ENCODE data around the gene CFAP92.
"Not testable (repeated sequence)": the region's sequence is repeated elsewhere in the genome, so short reads cannot be mapped to it uniquely, and the experiment has no call there.

The CFAP92 gene

GRCh38 chr3:128873244-128874022, 120.4 kb downstream of the CFAP92 start:
- in situ Hi-C loops (cut with MboI; ENCODE audit: low sequenced_read_pairs), result no loop called here

- in situ Hi-C loops (cut with MboI; ENCODE audit: low sequenced_read_pairs), result no loop called here
These were observed 121.1 kb downstream of the CFAP92 start for GRCh38 chr3:128872744-128873143.

- in situ Hi-C loops (cut with MboI; ENCODE audit: low sequenced_read_pairs), result no loop called here
These were observed 121.6 kb downstream of the CFAP92 start for GRCh38 chr3:128872282-128872681.

- in situ Hi-C loops (cut with MboI; ENCODE audit: low sequenced_read_pairs), result no loop called here
These were observed 123.5 kb downstream of the CFAP92 start for GRCh38 chr3:128870347-128870746.

- in situ Hi-C loops (cut with MboI; ENCODE audit: low sequenced_read_pairs), result no loop called here
These were observed 126.4 kb downstream of the CFAP92 start for GRCh38 chr3:128867200-128868125.

GRCh38 chr3:128864849-128865804, 128.7 kb downstream of the CFAP92 start:
- in situ Hi-C loops (cut with MboI; ENCODE audit: low sequenced_read_pairs), result not testable (repeated sequence)

- in situ Hi-C loops (cut with MboI; ENCODE audit: low sequenced_read_pairs), result no loop called here
These were observed 129.5 kb downstream of the CFAP92 start for GRCh38 chr3:128864351-128864811.

- in situ Hi-C loops (cut with MboI; ENCODE audit: low sequenced_read_pairs), result no loop called here
These were observed 130.3 kb downstream of the CFAP92 start for GRCh38 chr3:128863560-128863959.

- in situ Hi-C loops (cut with MboI; ENCODE audit: low sequenced_read_pairs), result no loop called here
These were observed 132.4 kb downstream of the CFAP92 start for GRCh38 chr3:128861491-128861890.
